Measurements from ENCODE around the gene B3GALT6. TPM values are rescaled to one million over a fixed set of nuclear protein-coding genes. Genes with fewer than 3 reads are reported as not detected.

Gene B3GALT6
- total RNA-seq, 2 experiments from 2014 or later = 17.5 to 18.9 TPM

- H3K4me3 Mint-ChIP-seq = no peak overlapping the region
These were observed 51.0 kb downstream of the B3GALT6 start for GRCh38 chr1:1282998-1283397.

DNA sequence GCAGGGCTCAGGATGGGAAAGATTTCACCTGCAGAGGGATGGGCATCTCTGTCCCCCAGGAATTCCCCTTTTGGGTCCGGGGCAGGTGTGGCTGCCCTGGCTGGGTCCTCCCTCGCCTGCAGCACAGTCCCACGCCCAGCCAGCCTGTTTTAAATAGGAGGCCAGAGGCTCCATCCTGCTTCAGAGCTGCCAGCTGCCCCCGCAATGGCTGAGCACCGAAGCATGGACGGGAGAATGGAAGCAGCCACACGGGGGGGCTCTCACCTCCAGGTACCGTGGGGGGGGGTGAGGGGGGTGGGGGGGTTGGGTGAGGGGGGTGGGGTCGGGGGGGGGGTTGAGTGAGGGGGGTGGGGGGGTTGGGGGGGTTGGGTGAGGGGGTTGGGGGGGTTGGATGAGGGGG, 51.8 kb downstream of the B3GALT6 start:
- DNase-seq = no peak
- no peaks in the 10 kb centered on the region for H3K9me3 Mint-ChIP-seq
- H3K4me3 Mint-ChIP-seq = no peak overlapping the region
- no peaks in the 10 kb centered on the region for H3K27me3 Mint-ChIP-seq
- H3K36me3 Mint-ChIP-seq = no peaks in the 10 kb centered on the region
- H3K4me1 Mint-ChIP-seq = no peaks in the 10 kb centered on the region
- no peak overlapping the region for H3K27ac Mint-ChIP-seq

More at GRCh38 chr1:1282998-1283397, 51.0 kb downstream of the B3GALT6 start:
- Mint-ChIP-seq H3K36me3 (no peaks in the 10 kb centered on the region), H3K9me3 (no peaks in the 10 kb centered on the region), H3K4me1 (no peaks in the 10 kb centered on the region), H3K27ac (no peak overlapping the region), H3K27me3 (no peaks in the 10 kb centered on the region)
- no peak for DNase-seq

Other genes starting within 250 kb of the B3GALT6 start
- gene HES4, start 232.1 kb upstream of the B3GALT6 start, total RNA-seq = 1 to 10 TPM in 1 of 2 experiments, under 1 TPM in 1; 0.93 to 1.1 TPM
- 10 to 100 TPM; 71.7 to 78.4 TPM for gene ISG15, start 218.7 kb upstream of the B3GALT6 start, total RNA-seq
- gene AGRN, start 212.1 kb upstream of the B3GALT6 start, total RNA-seq = 10 to 100 TPM; 30.4 to 30.5 TPM
- not detected for gene RNF223, start 157.9 kb upstream of the B3GALT6 start, total RNA-seq
- 10 to 100 TPM; 18.9 to 19.0 TPM for gene C1orf159, start 116.1 kb upstream of the B3GALT6 start, total RNA-seq
- not detected for gene TTLL10, start 58.4 kb upstream of the B3GALT6 start, total RNA-seq
- gene TNFRSF18, start 25.6 kb upstream of the B3GALT6 start, total RNA-seq = 10 to 100 TPM; 52.5 to 53.3 TPM
- gene TNFRSF4, start 18.1 kb upstream of the B3GALT6 start, total RNA-seq = 100 to 1,000 TPM; 110 to 111 TPM
- gene SDF4, start 236 bp upstream of the B3GALT6 start, total RNA-seq = 10 to 100 TPM; 85.9 to 95.9 TPM
- gene C1QTNF12, start 14.5 kb downstream of the B3GALT6 start, total RNA-seq = 1 to 10 TPM; 2.4 to 3.8 TPM
- 10 to 100 TPM; 69.9 to 70.6 TPM for gene UBE2J2, start 41.6 kb downstream of the B3GALT6 start, total RNA-seq
- 1 to 10 TPM; 4.9 to 6.9 TPM for gene SCNN1D, start 48.2 kb downstream of the B3GALT6 start, total RNA-seq
- 10 to 100 TPM; 26.6 to 28.4 TPM for gene ACAP3, start 75.7 kb downstream of the B3GALT6 start, total RNA-seq
- gene PUSL1, start 76.4 kb downstream of the B3GALT6 start, total RNA-seq = 10 to 100 TPM; 29.6 to 30.0 TPM
- gene INTS11, start 92.4 kb downstream of the B3GALT6 start, total RNA-seq = 100 to 1,000 TPM; 111 to 113 TPM
- 10 to 100 TPM; 12.2 to 13.7 TPM for gene CPTP, start 92.6 kb downstream of the B3GALT6 start, total RNA-seq
- gene TAS1R3, start 99.0 kb downstream of the B3GALT6 start, total RNA-seq = under 1 TPM; 0.06 to 0.20 TPM
- 10 to 100 TPM; 26.8 to 29.0 TPM for gene DVL1, start 117.2 kb downstream of the B3GALT6 start, total RNA-seq
- gene MXRA8, start 126.3 kb downstream of the B3GALT6 start, total RNA-seq = under 1 TPM; 0.50 to 0.97 TPM
- 100 to 1,000 TPM; 143 to 144 TPM for gene AURKAIP1, start 143.0 kb downstream of the B3GALT6 start, total RNA-seq
- 10 to 100 TPM; 91.6 to 92.2 TPM for gene CCNL2, start 167.1 kb downstream of the B3GALT6 start, total RNA-seq
- gene MRPL20, start 175.1 kb downstream of the B3GALT6 start, total RNA-seq = 100 to 1,000 TPM; 181 to 182 TPM
- not detected for gene ANKRD65, start 189.0 kb downstream of the B3GALT6 start, total RNA-seq
- gene VWA1, start 203.5 kb downstream of the B3GALT6 start, total RNA-seq = under 1 TPM; 0.25 to 0.44 TPM
- gene ATAD3C, start 217.5 kb downstream of the B3GALT6 start, total RNA-seq = 1 to 10 TPM; 1.3 to 1.5 TPM
- gene ATAD3B, start 239.5 kb downstream of the B3GALT6 start, total RNA-seq = 10 to 100 TPM; 75.7 to 77.4 TPM

All from activated naive CD8-positive, alpha-beta T cell treated with anti-CD3 and anti-CD28 coated beads for 36 hours (primary cell).